ENCODE results near the gene ZFC3H1. TPM values are rescaled to one million over a fixed set of nuclear protein-coding genes. Genes with fewer than 3 reads are reported as not detected.
A peak's percentile ranks its signal among the peaks of the same experiment; 100 is the strongest.

ZFC3H1 gene
- total RNA-seq, 1 donor from 2014 or later: 51.7 TPM

DNA sequence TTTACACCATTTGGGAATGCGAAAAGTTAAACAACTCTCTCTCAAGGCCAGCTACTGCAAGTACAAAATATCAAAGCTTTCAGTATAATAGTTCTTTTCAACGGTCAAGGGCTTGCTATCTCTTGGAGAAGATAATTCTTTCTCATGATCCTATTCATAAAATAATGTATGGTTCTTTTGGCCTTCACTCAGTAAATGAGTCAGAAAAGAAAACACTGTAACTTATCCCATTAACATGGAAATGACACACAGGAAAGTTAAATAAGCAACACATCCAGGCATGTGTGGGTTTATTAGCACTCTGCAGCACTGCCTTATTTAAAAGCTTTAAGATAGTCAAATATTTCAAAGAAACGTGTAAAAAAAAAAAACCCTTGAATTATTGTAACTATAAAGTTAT lies 36.9 kb downstream of the ZFC3H1 start:
- FAIRE-seq (no peak), DNase-seq (ENCODE audit: low read depth) (peak; percentile 33)
- peaks cover 12% of the 10 kb centered on the region for H3K36me3 Mint-ChIP-seq (ENCODE audit: low read depth, unreplicated experiment)
- Histone ChIP-seq H2AFZ (ENCODE audit: low read depth, low read length) (no peak overlapping the region), H3K9ac (ENCODE audit: low read length) (peak overlapping the region; percentile 16), H3K27ac (ENCODE audit: low read depth, low read length) (peak overlapping the region; percentile 32), H3K27me3 (ENCODE audit: insufficient read depth, low read length) (no peaks in the 10 kb centered on the region), H4K20me1 (ENCODE audit: insufficient read depth, low read length) (peaks cover 27% of the 10 kb centered on the region), H3K79me2 (ENCODE audit: insufficient read depth, low read length) (peaks cover 20% of the 10 kb centered on the region), H3K4me2 (ENCODE audit: low read length) (peak overlapping the region; percentile 28), H3K36me3 (ENCODE audit: insufficient read depth, low read length) (peaks cover 86% of the 10 kb centered on the region), H3K9me3 (ENCODE audit: insufficient read depth, low read depth, low read length) (no peaks in the 10 kb centered on the region), H3K4me3 (ENCODE audit: insufficient read depth, low read depth, low read length) (no peak overlapping the region), H3K4me1 (ENCODE audit: insufficient read depth, low read length) (peaks cover 6% of the 10 kb centered on the region)
- H3K9me3 Mint-ChIP-seq (ENCODE audit: unreplicated experiment): no peaks in the 10 kb centered on the region
- H3K27me3 Mint-ChIP-seq (ENCODE audit: low read depth, unreplicated experiment): no peaks in the 10 kb centered on the region
- no peak overlapping the region for H3K27ac Mint-ChIP-seq (ENCODE audit: unreplicated experiment)
- no peaks in the 10 kb centered on the region for H3K4me1 Mint-ChIP-seq (ENCODE audit: low read depth, unreplicated experiment)
- TF ChIP-seq, protein P1, sequence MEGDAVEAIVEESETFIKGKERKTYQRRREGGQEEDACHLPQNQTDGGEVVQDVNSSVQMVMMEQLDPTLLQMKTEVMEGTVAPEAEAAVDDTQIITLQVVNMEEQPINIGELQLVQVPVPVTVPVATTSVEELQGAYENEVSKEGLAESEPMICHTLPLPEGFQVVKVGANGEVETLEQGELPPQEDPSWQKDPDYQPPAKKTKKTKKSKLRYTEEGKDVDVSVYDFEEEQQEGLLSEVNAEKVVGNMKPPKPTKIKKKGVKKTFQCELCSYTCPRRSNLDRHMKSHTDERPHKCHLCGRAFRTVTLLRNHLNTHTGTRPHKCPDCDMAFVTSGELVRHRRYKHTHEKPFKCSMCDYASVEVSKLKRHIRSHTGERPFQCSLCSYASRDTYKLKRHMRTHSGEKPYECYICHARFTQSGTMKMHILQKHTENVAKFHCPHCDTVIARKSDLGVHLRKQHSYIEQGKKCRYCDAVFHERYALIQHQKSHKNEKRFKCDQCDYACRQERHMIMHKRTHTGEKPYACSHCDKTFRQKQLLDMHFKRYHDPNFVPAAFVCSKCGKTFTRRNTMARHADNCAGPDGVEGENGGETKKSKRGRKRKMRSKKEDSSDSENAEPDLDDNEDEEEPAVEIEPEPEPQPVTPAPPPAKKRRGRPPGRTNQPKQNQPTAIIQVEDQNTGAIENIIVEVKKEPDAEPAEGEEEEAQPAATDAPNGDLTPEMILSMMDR (IDR thresholded peaks at IDR 0.05; ENCODE audit: insufficient read depth, low read depth, low read length): no peak
- TF ChIP-seq EZH2 (IDR thresholded peaks at IDR 0.05; ENCODE audit: insufficient read depth, low read length): no peak
- no peak overlapping the region for H3K4me3 Mint-ChIP-seq (ENCODE audit: unreplicated experiment)

DNA sequence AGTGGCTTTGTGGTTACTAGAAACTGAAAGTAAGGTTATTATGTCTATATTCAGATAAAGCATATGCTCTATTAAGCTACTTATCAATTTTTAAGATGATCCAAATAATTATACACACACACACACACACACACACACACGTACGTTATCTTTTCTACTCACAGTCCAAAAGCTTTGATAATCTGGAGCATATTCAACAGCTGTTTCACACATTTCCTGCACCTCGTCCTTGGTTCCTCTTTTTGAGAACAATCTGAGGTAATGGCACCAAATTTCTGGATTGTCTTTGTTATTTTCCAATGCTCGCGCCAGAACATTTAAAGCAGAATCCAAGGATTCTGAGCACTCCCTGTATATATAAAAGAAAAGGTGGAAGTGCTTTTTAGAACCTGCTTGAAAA lies 37.5 kb downstream of the ZFC3H1 start:
- DNase-seq (ENCODE audit: low read depth) (no peak), FAIRE-seq (no peak)
- no peak overlapping the region for H2AFZ ChIP-seq (ENCODE audit: low read depth, low read length)
- no peaks in the 10 kb centered on the region for H3K27me3 Mint-ChIP-seq (ENCODE audit: low read depth, unreplicated experiment)
- peak overlapping the region; percentile 32 for H3K27ac ChIP-seq (ENCODE audit: low read depth, low read length)
- no peak overlapping the region for H3K27ac Mint-ChIP-seq (ENCODE audit: unreplicated experiment)
- H4K20me1 ChIP-seq (ENCODE audit: insufficient read depth, low read length): peaks cover 27% of the 10 kb centered on the region
- no peaks in the 10 kb centered on the region for H3K4me1 Mint-ChIP-seq (ENCODE audit: low read depth, unreplicated experiment)
- no peaks in the 10 kb centered on the region for H3K9me3 ChIP-seq (ENCODE audit: insufficient read depth, low read depth, low read length)
- no peak overlapping the region for H3K4me3 ChIP-seq (ENCODE audit: insufficient read depth, low read depth, low read length)
- TF ChIP-seq, protein P1 (IDR thresholded peaks at IDR 0.05; ENCODE audit: insufficient read depth, low read depth, low read length): no peak
- no peak for TF ChIP-seq EZH2 (IDR thresholded peaks at IDR 0.05; ENCODE audit: insufficient read depth, low read length)
- no peak overlapping the region for H3K4me3 Mint-ChIP-seq (ENCODE audit: unreplicated experiment)
- no peak overlapping the region for H3K9ac ChIP-seq (ENCODE audit: low read length)
- no peaks in the 10 kb centered on the region for H3K9me3 Mint-ChIP-seq (ENCODE audit: unreplicated experiment)
- H3K4me2 ChIP-seq (ENCODE audit: low read length): no peak overlapping the region
- H3K36me3 Mint-ChIP-seq (ENCODE audit: low read depth, unreplicated experiment): peaks cover 13% of the 10 kb centered on the region
- no peaks in the 10 kb centered on the region for H3K27me3 ChIP-seq (ENCODE audit: insufficient read depth, low read length)
- peaks cover 6% of the 10 kb centered on the region for H3K4me1 ChIP-seq (ENCODE audit: insufficient read depth, low read length)
- peaks cover 83% of the 10 kb centered on the region for H3K36me3 ChIP-seq (ENCODE audit: insufficient read depth, low read length)
- H3K79me2 ChIP-seq (ENCODE audit: insufficient read depth, low read length): peaks cover 23% of the 10 kb centered on the region

DNA sequence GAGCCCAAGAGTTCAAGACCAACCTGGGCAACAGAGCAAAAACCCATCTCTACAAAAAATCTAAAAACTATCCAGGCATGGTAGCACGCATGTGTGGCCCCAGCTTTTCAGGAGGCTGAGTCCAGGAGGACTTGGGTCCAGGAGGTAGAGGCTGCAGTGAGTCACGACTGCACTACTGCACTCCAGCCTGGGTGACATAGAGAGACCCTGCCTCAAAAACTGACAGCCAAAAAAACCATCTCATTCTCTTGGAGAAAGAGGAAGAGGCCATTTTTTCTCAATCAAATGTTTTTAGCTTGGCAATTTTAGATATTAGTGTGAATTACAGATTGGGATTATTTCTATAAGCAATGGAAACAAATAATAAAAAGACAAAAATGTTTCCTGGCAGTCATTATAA lies 38.2 kb downstream of the ZFC3H1 start:
- H3K36me3 Mint-ChIP-seq (ENCODE audit: low read depth, unreplicated experiment): peaks cover 10% of the 10 kb centered on the region
- H4K20me1 ChIP-seq (ENCODE audit: insufficient read depth, low read length): peaks cover 31% of the 10 kb centered on the region

More for the DNA sequence above, 38.2 kb downstream of the ZFC3H1 start:
- Histone ChIP-seq H3K9ac (ENCODE audit: low read length) (no peak overlapping the region), H3K9me3 (ENCODE audit: insufficient read depth, low read depth, low read length) (no peaks in the 10 kb centered on the region), H3K4me2 (ENCODE audit: low read length) (no peak overlapping the region), H2AFZ (ENCODE audit: low read depth, low read length) (no peak overlapping the region), H3K36me3 (ENCODE audit: insufficient read depth, low read length) (peaks cover 82% of the 10 kb centered on the region), H3K4me3 (ENCODE audit: insufficient read depth, low read depth, low read length) (no peak overlapping the region), H3K27ac (ENCODE audit: low read depth, low read length) (no peak overlapping the region), H3K4me1 (ENCODE audit: insufficient read depth, low read length) (peaks cover 6% of the 10 kb centered on the region), H3K27me3 (ENCODE audit: insufficient read depth, low read length) (no peaks in the 10 kb centered on the region), H3K79me2 (ENCODE audit: insufficient read depth, low read length) (peaks cover 23% of the 10 kb centered on the region)
- DNase-seq (ENCODE audit: low read depth): no peak
- Mint-ChIP-seq H3K9me3 (ENCODE audit: unreplicated experiment) (no peaks in the 10 kb centered on the region), H3K4me3 (ENCODE audit: unreplicated experiment) (no peak overlapping the region), H3K27me3 (ENCODE audit: low read depth, unreplicated experiment) (no peaks in the 10 kb centered on the region), H3K27ac (ENCODE audit: unreplicated experiment) (no peak overlapping the region), H3K4me1 (ENCODE audit: low read depth, unreplicated experiment) (no peaks in the 10 kb centered on the region)
- no peak for FAIRE-seq
- TF ChIP-seq, protein P1 (IDR thresholded peaks at IDR 0.05; ENCODE audit: insufficient read depth, low read depth, low read length): no peak
- TF ChIP-seq EZH2 (IDR thresholded peaks at IDR 0.05; ENCODE audit: insufficient read depth, low read length): no peak
